ENCODE results near the gene DGKH. TPM values are rescaled to one million over a fixed set of nuclear protein-coding genes. Genes with fewer than 3 reads are reported as not detected.

DGKH gene
- total and polyA plus RNA-seq, 10 of the 15 experiments (the other 5 are each of a cell fraction or from before 2014, with no cell fraction given), result 1.3 to 15.2 (median 7.3) TPM

DNA sequence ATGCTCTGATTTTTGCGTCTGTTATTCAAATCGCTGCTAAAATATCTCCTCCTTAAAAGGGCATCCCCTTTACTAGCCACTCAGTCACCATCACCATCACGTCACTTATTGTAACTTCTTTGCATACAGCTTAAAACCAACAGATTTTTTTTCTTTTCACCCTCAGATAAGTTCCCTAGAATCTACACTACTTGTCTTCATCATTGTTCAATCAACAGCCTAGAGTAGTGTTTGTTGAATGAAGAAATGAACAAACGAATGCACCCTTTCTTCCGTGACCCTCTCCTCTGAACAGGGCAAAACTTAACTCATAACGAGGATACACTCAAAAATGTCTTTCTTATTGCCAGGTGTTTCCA is 222.4 kb downstream of the DGKH start:
- intact Hi-C loops (cut with micrococcal nuclease; ENCODE audit: unreplicated experiment), result loop anchor here (1.0 to 10.0 kb wide), 7 partner anchors 106 to 1286 kb away; partner anchors contain the start of gene DGKH
- in situ Hi-C loops (cut with MboI), result no loop called here
- Histone ChIP-seq H3K9ac (ENCODE audit: control insufficient read depth, insufficient read depth, low read length) (peak overlapping the region; percentile 65), H4K20me1 (ENCODE audit: control insufficient read depth, insufficient read depth) (no peaks in the 10 kb centered on the region), H2AFZ (ENCODE audit: control insufficient read depth, low read depth, low read length) (no peak overlapping the region; the same call in 1 of the 2 replicates), H3K4me3 (peak overlapping the region; percentile 90), H3K27ac (ENCODE audit: control insufficient read depth, insufficient read depth) (peak overlapping the region; percentile 77), H3K27me3 (replicated peaks in 1 of 2; ENCODE audit: control insufficient read depth in 2 of 2, insufficient read depth in 2 of 2, low read length in 1 of 2) (no peaks in the 10 kb centered on the region), H3K79me2 (ENCODE audit: control insufficient read depth, insufficient read depth, low read length) (peaks cover 44% of the 10 kb centered on the region), H3K9me3 (replicated peaks; ENCODE audit: control insufficient read depth, insufficient read depth, low read length) (no peaks in the 10 kb centered on the region; the same call in 2 of the 3 replicates), H3K4me2 (ENCODE audit: control insufficient read depth, insufficient read depth) (peak overlapping the region; percentile 74), H3K36me3 (ENCODE audit: control insufficient read depth in 2 of 2, insufficient read depth in 2 of 2, low read length in 1 of 2) (no peaks in the 10 kb centered on the region), H3K4me1 (ENCODE audit: control insufficient read depth, insufficient read depth, low read length) (peaks cover 12% of the 10 kb centered on the region)
- POLR2A ChIA-PET, result interaction anchor here (1.0 to 1.4 kb wide), 4 partner anchors 9 to 315 kb away, joined by 3 to 7 read pairs (median 4); no protein-coding TSS in a partner anchor
- under 1% methylated on average over 6 of the region's 6 CpGs for WGBS (ENCODE audit: insufficient coverage, insufficient replicate concordance, low lambda C conversion rate, missing lambda C conversion rate)
- TF ChIP-seq WRNIP1 (IDR thresholded peaks at IDR 0.05; ENCODE audit: borderline replicate concordance, low read depth, low read length), result 0 out of 2 replicates have a peak, but pooled peaks have one; percentile 28
- peak; percentile 32; the same call in 1 of the 2 replicates for TF ChIP-seq TAF1 (IDR thresholded peaks at IDR 0.05; ENCODE audit: borderline replicate concordance, low read depth, low read length)
- TF ChIP-seq SRF (IDR thresholded peaks at IDR 0.05; ENCODE audit: low read depth in 2 of 2, low read length in 2 of 2), result no peak
- TF ChIP-seq ATF7 (IDR thresholded peaks at IDR 0.05; ENCODE audit: low read depth), result peak; percentile 27; the same call in 1 of the 2 replicates
- no peak for TF ChIP-seq JUNB (IDR thresholded peaks at IDR 0.05)
- no peak for TF ChIP-seq ZZZ3 (IDR thresholded peaks at IDR 0.05; ENCODE audit: control insufficient read depth, insufficient read length, low read depth)
- RAD21 ChIA-PET (ENCODE audit: unreplicated experiment), result interaction anchor here (0.6 to 1.9 kb wide), 7 partner anchors 9 to 254 kb away, joined by 3 to 8 read pairs (median 4); no protein-coding TSS in a partner anchor
- ATAC-seq (no peak), FAIRE-seq (no peak), DNase-seq (ENCODE audit: low read depth, low spot score) (no peak)
- SMC1A ChIA-PET (ENCODE audit: uncharacterized antibody, unreplicated experiment), result interaction anchor here (1.0 to 4.2 kb wide), 8 partner anchors 11 to 207 kb away, joined by 3 to 21 read pairs (median 6); no protein-coding TSS in a partner anchor
- CTCF ChIA-PET, result interaction anchor here (1.0 to 1.5 kb wide), 3 partner anchors 17 to 727 kb away, joined by 3 read pairs; no protein-coding TSS in a partner anchor
- BruUV-seq (replicated peaks), result TSS peak; percentile 50
